ENCODE measurements around the gene LURAP1L. TPM values are rescaled to one million over a fixed set of nuclear protein-coding genes. Genes with fewer than 3 reads are reported as not detected.

LURAP1L gene
- total RNA-seq, 4 donors from 2014 or later = 1.5 to 15.6 (median 9.4) TPM

DNA sequence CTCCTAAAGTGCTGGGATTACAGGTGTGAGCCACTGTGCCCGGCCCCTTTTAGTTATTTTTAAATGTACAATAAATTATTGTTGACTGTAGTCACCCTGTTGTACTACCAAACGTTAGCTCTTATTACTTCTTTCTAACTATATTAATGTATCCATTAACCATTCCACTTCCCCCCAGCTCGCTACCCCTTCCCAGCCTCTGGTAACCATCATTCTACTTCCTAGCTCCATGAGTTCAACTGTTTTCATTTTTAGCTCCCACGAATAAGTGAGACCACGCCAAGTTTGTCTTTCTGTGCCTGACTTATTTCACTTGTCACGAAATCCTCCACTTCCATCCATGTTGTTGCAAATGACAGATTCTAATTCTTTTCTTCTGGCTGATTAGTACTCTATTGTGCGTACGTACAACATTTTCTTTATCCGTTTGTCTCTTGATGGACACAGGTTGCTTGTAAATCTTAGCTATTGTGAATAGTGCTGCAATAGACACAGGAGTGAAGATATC lies 6.5 kb downstream of the LURAP1L start:
- H3K4me3 ChIP-seq = no peak overlapping the region

DNA sequence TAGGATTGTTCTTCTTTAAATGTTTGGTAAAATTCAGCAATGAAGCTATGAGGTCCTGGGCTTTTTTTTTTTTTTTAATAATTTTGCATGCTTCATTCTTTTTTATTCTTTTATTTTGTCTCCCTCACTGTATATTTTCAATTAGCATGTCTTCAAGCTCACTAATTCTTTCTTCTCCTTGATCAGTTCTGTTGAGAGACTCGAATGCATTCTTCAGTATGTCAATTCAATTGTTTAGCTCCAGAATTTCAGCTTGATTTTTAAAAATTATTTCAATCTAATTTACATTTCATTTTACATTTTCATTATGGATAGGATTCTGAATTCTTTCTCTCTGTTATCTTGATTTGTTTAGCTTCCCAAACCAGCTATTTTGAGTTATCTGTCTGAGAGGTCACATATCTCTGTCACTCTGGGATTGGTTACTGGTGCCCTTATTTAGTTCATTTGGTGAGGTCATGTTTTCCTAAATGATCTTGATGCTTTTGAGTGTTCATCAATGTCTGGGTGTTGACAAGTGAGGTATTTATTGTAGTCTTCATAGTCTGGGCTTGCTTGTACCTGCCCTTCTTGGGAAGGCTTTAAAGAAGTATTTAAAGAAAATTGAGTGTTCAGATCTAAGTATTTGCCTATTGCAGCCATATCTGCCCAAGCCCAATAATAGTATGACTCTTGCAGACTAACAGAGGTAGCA lies 9.1 kb downstream of the LURAP1L start:
- Histone ChIP-seq H3K36me3 (no peaks in the 10 kb centered on the region), H3K4me3 (no peak overlapping the region), H3K27me3 (no peaks in the 10 kb centered on the region), H3K4me1 (peaks cover 5 to 7% of the 10 kb centered on the region in 2 donors), H3K27ac (peak overlapping the region in 1 of 2 donors; percentile 70), H3K9me3 (no peaks in the 10 kb centered on the region)
- no peak for DNase-seq
- intact Hi-C loops (cut with DNase I; ENCODE audit: low total_unique reads) = no loop called here
- TF ChIP-seq, protein P1, sequence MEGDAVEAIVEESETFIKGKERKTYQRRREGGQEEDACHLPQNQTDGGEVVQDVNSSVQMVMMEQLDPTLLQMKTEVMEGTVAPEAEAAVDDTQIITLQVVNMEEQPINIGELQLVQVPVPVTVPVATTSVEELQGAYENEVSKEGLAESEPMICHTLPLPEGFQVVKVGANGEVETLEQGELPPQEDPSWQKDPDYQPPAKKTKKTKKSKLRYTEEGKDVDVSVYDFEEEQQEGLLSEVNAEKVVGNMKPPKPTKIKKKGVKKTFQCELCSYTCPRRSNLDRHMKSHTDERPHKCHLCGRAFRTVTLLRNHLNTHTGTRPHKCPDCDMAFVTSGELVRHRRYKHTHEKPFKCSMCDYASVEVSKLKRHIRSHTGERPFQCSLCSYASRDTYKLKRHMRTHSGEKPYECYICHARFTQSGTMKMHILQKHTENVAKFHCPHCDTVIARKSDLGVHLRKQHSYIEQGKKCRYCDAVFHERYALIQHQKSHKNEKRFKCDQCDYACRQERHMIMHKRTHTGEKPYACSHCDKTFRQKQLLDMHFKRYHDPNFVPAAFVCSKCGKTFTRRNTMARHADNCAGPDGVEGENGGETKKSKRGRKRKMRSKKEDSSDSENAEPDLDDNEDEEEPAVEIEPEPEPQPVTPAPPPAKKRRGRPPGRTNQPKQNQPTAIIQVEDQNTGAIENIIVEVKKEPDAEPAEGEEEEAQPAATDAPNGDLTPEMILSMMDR (IDR thresholded peaks at IDR 0.05) = no peak
- no peak for TF ChIP-seq POLR2A (IDR thresholded peaks at IDR 0.05)

More for the DNA sequence above, 6.5 kb downstream of the LURAP1L start:
- Histone ChIP-seq H3K9me3 (no peaks in the 10 kb centered on the region), H3K27me3 (no peaks in the 10 kb centered on the region), H3K27ac (no peak overlapping the region), H3K4me1 (peaks cover 11 to 17% of the 10 kb centered on the region in 2 donors), H3K36me3 (no peaks in the 10 kb centered on the region)
- intact Hi-C loops (cut with DNase I; ENCODE audit: low total_unique reads) = no loop called here
- no peak for DNase-seq
- TF ChIP-seq, protein P1 (IDR thresholded peaks at IDR 0.05) = no peak
- no peak for TF ChIP-seq POLR2A (IDR thresholded peaks at IDR 0.05)

DNA sequence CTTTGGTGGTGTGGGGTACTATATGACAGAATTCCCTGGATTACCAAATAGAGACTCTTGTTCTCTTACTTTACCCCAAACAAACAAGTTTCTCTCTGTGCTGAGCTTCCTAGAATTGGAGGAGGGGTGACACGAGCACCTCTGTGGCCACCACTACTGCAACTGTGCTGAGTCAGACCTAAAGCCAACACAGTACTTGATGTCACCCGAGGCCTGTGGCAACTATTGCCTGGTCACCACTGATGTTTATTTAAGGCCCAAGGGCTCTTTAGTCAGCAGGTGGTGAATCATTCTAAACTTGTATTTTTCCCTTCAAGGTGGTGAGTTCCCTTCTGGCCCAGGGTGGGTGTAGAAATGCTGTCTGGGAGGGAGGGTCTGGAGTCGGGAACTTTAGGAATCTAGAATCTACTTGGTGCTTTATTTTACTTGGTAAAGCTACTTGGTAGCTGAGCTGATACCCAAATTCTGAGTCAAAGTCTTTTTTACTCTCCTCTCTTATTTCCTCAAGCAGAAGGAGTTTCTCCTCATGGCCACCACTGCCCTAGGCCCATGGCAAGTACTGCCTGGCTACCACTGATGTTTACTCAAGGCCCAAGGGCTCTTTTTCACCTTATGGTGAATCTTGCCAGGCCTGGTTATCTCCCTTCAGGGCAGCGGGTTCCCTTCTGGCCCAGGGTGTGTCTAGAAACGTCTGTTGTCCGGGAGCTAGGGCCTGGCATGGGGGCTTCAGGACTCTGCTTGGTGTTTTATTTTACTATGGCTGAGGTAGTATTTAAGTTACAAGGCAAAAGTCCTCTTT lies 9.8 kb downstream of the LURAP1L start:
- H3K4me1 ChIP-seq = peaks cover 5 to 7% of the 10 kb centered on the region in 2 donors
- H3K9me3 ChIP-seq = no peaks in the 10 kb centered on the region
- TF ChIP-seq POLR2A (IDR thresholded peaks at IDR 0.05) = no peak
- TF ChIP-seq, protein P1 (IDR thresholded peaks at IDR 0.05) = no peak
- no peak for DNase-seq
- H3K4me3 ChIP-seq = no peak overlapping the region
- intact Hi-C loops (cut with DNase I; ENCODE audit: low total_unique reads) = no loop called here
- no peaks in the 10 kb centered on the region for H3K27me3 ChIP-seq
- H3K36me3 ChIP-seq = no peaks in the 10 kb centered on the region
- H3K27ac ChIP-seq = peak overlapping the region; percentile 68 to 70

DNA sequence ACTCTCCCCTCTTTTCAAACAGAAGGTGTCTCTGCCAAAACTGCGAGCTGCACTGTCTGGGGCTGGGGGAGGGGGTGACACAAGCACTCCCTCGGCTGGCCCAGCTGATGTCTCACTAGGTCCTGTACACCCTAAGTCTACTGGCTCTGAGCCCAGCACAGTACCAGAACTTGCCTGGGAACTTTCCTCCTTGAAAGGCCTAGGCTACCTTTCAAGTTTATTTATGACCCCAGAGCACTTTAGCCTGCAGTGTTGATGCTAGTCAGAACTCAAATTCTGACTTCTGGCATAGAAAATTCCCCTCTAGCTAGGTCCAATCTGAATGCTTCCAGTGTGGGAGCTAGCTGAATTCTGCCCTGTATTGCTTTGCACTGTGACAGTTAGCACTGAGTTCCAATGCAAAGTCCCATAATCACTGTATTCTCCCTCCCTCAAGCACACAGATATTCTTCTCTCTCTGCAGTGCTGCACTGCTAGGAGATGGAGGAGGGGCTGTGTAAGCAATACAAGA lies 10.5 kb downstream of the LURAP1L start:
- peak overlapping the region; percentile 68 to 70 for H3K27ac ChIP-seq
- DNase-seq = peak; percentile 56 to 76

More for the DNA sequence above, 10.5 kb downstream of the LURAP1L start:
- H3K27me3 ChIP-seq = no peaks in the 10 kb centered on the region
- no peak for TF ChIP-seq POLR2A (IDR thresholded peaks at IDR 0.05)
- TF ChIP-seq, protein P1 (IDR thresholded peaks at IDR 0.05) = no peak
- peaks cover 5 to 7% of the 10 kb centered on the region in 2 donors for H3K4me1 ChIP-seq
- no peaks in the 10 kb centered on the region for H3K36me3 ChIP-seq
- intact Hi-C loops (cut with DNase I; ENCODE audit: low total_unique reads) = no loop called here
- H3K9me3 ChIP-seq = no peaks in the 10 kb centered on the region
- no peak overlapping the region for H3K4me3 ChIP-seq
